Thoracic aorta (tissue), 2 donors: ENCODE measurements around the gene PIM2. TPM values are rescaled to one million over a fixed set of nuclear protein-coding genes. Genes with fewer than 3 reads are reported as not detected.

Source experiments
- ATAC-seq: fragments of 150-250 bp; one replicate; pipeline ENCODE4 v1.8.0; 2017; ENCODE audit warnings: low read depth; ENCODE audit not compliant: insufficient number of reproducible peaks, low FRiP score
- DNase-seq: peaks from one replicate; pipeline ENCODE4 v3.0.0-alpha.2; 2020; ENCODE audit warnings: low spot score
- H3K27ac ChIP-seq, 2 donors: fragments of 200-600 bp; sonication (generic); 1 replicate in 1 of 2; 2 replicates in 1 of 2; pipeline ENCODE4 v1.5.1; 2016; ENCODE audit warnings: mild to moderate bottlenecking in 2 of 2, moderate library complexity in 2 of 2
- H3K27me3 ChIP-seq: fragments of 200-600 bp; sonication (generic); replicated peaks from 2 replicates; pipeline ENCODE4 v1.6.0; 2016; ENCODE audit warnings: mild to moderate bottlenecking; ENCODE audit not compliant: insufficient read depth
- H3K36me3 ChIP-seq: fragments of 200-600 bp; sonication (generic); one replicate; pipeline ENCODE4 v1.5.1; 2016
- H3K4me1 ChIP-seq, 2 donors: fragments of 200-600 bp; sonication (generic); 1 replicate in 1 of 2; 2 replicates in 1 of 2; pipeline versions ENCODE4 v1.5.1 to v1.6.0; 2016; ENCODE audit warnings: low read depth in 2 of 2, mild to moderate bottlenecking in 1 of 2; ENCODE audit not compliant: control insufficient read depth in 1 of 2
- H3K4me3 ChIP-seq: fragments of 200-600 bp; sonication (generic); 2 replicates; pipeline ENCODE4 v1.5.1; 2016; ENCODE audit warnings: mild to moderate bottlenecking
- H3K9me3 ChIP-seq: fragments of 200-600 bp; sonication (generic); 2 replicates; pipeline ENCODE4 v1.5.1; 2016
- total RNA-seq, 2 donors: library from RNA; depleted of rRNA; stranded (reverse); fragments of >200 nt; gene quantifications; one replicate each; pipeline versions ENCODE4 v1.1.0 to v1.2.3, GENCODE V29; 2016
- TF ChIP-seq, protein P1 (sequence below): fragments of 200-600 bp; sonication (generic); IDR thresholded peaks from one replicate; pipeline ENCODE4 v1.5.1; 2019; ENCODE audit warnings: antibody characterized with exemption

PIM2 gene
- total RNA-seq, 2 donors from 2014 or later, result 14.8 to 21.9 TPM

DNA sequence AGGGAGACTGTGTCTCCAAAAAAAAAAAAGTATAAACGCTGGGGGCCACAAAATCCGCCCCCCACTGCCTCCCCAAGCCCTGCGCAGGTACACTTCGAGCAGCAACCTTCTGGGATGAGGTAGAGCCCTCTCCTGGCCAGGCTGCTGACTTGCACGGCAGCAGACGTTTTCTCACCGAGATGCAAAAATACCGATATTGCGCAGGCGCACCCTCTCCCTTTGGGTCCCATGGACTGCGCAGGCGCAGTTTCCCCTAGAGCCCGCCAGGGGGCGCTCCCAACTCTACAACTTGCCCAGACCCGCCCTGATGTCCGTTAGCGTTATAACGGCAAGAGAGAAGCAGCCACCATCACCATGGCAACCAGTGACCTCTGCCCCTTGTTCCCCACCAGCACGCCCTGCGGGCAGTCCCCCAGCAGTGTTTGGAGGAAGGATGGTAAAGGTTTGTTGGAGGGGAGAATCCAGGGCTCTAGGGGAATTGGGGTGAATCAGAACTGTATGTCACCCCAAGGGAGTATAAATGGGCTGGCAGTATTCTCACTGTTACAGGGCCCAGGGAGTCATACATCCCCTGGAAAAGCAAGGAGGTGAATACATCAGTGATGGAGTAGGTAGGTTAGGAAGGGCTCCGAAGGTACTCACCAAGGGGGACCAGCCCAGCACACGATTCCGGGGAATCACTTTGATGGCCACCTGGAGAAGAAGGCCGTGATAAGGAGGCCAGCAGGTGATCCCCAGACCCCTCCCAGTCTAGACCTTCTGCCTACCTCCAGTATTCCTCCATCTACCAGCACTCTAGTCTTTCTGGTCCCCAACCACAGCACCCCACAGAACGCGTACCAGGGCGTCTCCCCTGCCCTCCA, 1.5 kb downstream of the PIM2 start:
- H3K27me3 ChIP-seq, result no peaks in the 10 kb centered on the region
- DNase-seq (peak; percentile 77), ATAC-seq (peak; percentile 71)
- H3K27ac ChIP-seq, result peak overlapping the region in 1 of 2 donors; percentile 74
- H3K4me1 ChIP-seq, result peaks cover 0 to 5% of the 10 kb centered on the region in 2 donors
- peak overlapping the region; percentile 82 for H3K4me3 ChIP-seq
- TF ChIP-seq, protein P1, sequence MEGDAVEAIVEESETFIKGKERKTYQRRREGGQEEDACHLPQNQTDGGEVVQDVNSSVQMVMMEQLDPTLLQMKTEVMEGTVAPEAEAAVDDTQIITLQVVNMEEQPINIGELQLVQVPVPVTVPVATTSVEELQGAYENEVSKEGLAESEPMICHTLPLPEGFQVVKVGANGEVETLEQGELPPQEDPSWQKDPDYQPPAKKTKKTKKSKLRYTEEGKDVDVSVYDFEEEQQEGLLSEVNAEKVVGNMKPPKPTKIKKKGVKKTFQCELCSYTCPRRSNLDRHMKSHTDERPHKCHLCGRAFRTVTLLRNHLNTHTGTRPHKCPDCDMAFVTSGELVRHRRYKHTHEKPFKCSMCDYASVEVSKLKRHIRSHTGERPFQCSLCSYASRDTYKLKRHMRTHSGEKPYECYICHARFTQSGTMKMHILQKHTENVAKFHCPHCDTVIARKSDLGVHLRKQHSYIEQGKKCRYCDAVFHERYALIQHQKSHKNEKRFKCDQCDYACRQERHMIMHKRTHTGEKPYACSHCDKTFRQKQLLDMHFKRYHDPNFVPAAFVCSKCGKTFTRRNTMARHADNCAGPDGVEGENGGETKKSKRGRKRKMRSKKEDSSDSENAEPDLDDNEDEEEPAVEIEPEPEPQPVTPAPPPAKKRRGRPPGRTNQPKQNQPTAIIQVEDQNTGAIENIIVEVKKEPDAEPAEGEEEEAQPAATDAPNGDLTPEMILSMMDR, result peak; percentile 88
- H3K9me3 ChIP-seq, result no peaks in the 10 kb centered on the region
- no peaks in the 10 kb centered on the region for H3K36me3 ChIP-seq

DNA sequence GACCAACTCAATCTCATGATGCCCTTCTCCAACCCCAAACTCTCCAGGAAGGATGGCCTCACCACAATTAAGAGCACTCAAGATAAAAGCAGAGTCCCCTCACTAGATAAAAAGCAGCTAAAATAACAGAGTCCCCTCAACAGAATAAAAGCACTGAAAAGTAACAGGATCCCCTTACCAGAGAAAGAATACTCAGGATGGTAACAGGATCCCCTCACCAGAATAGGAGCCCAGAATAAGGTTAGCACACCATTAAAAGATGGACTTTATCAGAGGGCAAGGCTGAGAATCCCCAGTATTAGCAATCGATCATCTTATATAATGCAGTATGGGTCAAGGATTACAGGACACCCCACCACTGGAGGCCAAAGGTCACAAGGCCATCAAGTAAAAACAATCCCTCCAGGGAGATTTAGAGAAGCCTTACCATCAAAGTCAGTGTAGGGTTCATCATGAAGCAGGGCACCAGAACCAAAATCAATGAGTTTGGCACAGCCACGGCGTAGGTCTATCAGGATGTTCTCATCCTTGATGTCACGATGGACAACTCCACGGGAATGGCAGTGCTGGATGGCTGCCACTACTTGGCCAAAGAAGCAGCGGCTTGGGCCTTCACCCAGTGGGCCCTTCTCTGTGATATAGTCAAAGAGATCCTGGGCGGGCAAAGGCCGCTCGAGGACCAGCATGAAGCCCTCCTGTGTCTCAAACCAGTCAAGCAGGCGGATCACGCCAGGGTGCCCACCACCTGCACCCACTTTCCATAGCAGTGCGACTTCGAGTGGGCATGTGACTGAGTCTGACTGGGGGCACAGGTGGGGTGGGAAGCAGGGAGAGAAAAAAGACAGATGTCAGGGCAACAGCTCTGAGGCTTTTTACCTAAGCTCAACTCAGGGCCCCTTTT, 4.0 kb downstream of the PIM2 start:
- ATAC-seq (no peak), DNase-seq (no peak)
- Histone ChIP-seq H3K4me1 (peaks cover 0 to 5% of the 10 kb centered on the region in 2 donors), H3K9me3 (no peaks in the 10 kb centered on the region), H3K4me3 (no peak overlapping the region), H3K27me3 (no peaks in the 10 kb centered on the region), H3K36me3 (no peaks in the 10 kb centered on the region), H3K27ac (no peak overlapping the region)
- TF ChIP-seq, protein P1, result no peak

DNA sequence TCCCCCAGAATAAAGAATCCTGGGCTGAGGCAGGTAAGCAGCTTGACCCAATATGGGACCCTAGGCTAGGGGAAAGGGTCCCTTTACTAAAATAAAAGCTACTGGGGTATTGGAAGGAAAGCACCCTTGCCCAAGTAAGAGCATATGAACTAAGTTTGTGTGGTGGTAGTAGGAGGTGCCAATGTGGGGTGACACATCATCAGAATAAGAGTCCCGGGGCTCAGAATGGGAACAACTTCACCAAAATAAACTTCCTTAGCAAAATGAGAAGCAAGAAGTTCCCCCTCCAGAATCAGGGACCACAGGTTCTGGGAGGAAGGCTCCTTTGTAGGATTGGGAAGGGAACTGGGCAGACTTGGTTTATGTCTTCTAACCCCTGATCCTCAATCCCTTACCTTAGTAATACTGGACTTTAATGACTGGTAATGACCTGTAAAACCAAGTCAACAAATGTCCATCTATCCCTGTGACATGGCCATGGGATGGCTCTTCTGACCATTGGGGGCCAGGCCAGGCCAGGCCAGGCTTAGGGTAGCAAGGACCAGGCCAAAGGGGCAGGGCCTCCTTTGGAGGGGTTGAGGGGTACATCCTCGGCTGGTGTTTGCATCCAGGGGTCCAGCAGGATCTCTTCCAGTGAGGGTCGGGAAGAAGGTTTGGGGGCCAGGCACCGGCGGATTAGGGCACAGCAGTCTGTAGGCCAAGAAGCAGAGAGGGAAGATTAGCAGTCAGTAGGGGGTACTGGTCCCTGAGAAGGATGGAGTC, 5.0 kb downstream of the PIM2 start:
- Histone ChIP-seq H3K27ac (no peak overlapping the region), H3K36me3 (no peaks in the 10 kb centered on the region), H3K4me3 (no peak overlapping the region), H3K27me3 (no peaks in the 10 kb centered on the region), H3K4me1 (peaks cover 0 to 5% of the 10 kb centered on the region in 2 donors), H3K9me3 (no peaks in the 10 kb centered on the region)
- ATAC-seq (no peak), DNase-seq (no peak)
- TF ChIP-seq, protein P1, result no peak

DNA sequence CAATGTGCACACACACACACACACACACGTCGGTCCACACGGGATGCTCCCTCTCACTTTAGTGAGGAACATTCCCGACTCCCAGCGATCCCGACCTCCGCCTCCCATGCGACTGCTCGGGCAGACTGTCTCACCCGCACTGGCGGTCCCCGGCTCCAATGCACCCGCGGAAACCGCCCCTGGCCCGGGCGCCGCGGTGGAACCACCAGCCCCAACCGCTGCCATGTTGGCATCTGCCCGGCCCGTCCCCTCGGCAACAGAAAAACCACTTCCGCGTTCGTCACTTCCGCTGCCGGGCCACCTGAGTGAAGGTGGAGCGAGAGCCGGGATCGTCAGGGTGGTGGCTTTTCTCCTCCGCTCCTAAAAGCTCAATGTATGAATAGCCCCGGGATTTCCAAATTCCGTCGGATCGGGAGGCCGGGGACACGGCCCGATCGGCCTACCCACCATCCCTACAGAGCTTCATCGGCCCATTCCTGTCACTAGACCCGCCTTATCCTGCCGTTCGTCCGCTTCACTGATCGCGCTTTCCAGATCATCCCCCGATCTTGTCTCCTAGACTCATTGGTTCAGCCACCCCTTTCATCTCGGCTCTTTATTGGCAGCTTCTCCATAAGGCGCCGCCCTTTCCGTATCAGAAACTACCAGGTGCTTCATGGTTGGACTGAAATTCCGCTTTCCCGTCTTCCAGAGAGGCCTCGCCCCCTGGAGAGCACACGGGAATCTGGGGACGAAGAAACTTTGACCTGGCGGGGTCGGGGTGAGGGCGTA, 7.2 kb downstream of the PIM2 start, which contains the start of gene SLC35A2:
TSS of gene SLC35A2 (minus strand) at position 235 of the 771 bp plus-strand sequence. CDS start at position 225, 10 bp downstream.
- Histone ChIP-seq H3K27ac (peak within 1 kb of the TSS; percentile 61 to 77), H3K4me3 (peak within 1 kb of the TSS; percentile 84), H3K9me3 (no peaks in the 10 kb centered on the region), H3K4me1 (no peaks in the 10 kb centered on the region), H3K36me3 (no peaks in the 10 kb centered on the region), H3K27me3 (no peaks in the 10 kb centered on the region)
- ATAC-seq (no peak), DNase-seq (no peak)
- TF ChIP-seq, protein P1, result no peak
